T-helper 2 cell treated with Interferon-gamma antibody and Interleukin-4, amounts not matched to agents 100 ng/mL and 5 ng/mL, for 36 hours (primary cell): Measurements from ENCODE around the gene C4B. TPM values are rescaled to one million over a fixed set of nuclear protein-coding genes. Genes with fewer than 3 reads are reported as not detected.
"Not testable (repeated sequence)": the region's sequence is repeated elsewhere in the genome, so short reads cannot be mapped to it uniquely, and the experiment has no call there.

Experiments used
- intact Hi-C: fragments of 100-400 bp; cut with micrococcal nuclease; formaldehyde crosslinking; loops from one replicate; pipeline ENCODE4 v1.15.1; 2023
- total RNA-seq: library from RNA; stranded (reverse); gene quantifications from 2 replicates; pipeline ENCODE4 v1.2.3, GENCODE V29; 2022

C4B gene
- total RNA-seq, 1 donor from 2014 or later, result 3.5 TPM

GRCh38 chr6:31980195-31980876 is 34.3 kb upstream of the C4B start:
- intact Hi-C loops, result not testable (repeated sequence)

- intact Hi-C loops, result not testable (repeated sequence)
These were observed 33.6 kb upstream of the C4B start for GRCh38 chr6:31980998-31981397.

GRCh38 chr6:31981744-31982143 is 32.9 kb upstream of the C4B start, which contains the start of gene C4A:
Gene C4A (plus strand): TSS chr6:31982057. CDS start chr6:31982108, 51 bp downstream.
- intact Hi-C loops, result not testable (repeated sequence)

DNA sequence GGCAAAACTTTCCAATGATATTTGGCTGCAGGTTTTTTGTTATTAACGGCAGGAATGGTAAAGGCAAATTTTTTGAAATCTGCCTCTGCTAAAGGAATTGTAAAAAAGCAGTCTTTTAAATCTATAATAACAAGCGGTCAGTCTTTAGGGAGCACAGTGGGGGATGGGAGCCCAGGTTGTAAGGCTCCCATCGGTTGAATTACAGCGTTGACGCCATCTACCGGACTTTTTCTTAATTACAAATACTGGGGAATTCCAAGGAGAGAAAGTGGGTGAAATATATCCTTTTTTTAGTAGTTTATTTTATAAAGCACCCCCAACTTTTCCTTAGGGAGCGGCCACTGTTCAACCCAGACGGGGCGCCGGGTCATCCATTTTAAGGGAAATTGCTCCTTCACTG is 25.2 kb upstream of the C4B start:
- intact Hi-C loops, result not testable (repeated sequence)

DNA sequence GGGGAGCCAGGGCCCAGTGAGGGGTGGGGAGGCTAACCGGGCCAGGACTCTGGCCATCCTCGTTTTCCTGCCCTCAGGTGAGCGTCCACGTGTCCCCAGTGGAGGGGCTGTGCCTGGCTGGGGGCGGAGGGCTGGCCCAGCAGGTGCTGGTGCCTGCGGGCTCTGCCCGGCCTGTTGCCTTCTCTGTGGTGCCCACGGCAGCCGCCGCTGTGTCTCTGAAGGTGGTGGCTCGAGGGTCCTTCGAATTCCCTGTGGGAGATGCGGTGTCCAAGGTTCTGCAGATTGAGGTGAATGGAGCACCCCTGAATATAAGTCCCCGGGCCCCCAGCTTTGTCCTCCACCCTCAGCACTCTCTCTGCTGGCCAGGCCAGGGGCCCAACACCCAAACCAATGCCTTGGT is 20.2 kb upstream of the C4B start:
- intact Hi-C loops, result not testable (repeated sequence)

- intact Hi-C loops, result not testable (repeated sequence)
These were observed 18.2 kb upstream of the C4B start for GRCh38 chr6:31996385-31996784.

DNA sequence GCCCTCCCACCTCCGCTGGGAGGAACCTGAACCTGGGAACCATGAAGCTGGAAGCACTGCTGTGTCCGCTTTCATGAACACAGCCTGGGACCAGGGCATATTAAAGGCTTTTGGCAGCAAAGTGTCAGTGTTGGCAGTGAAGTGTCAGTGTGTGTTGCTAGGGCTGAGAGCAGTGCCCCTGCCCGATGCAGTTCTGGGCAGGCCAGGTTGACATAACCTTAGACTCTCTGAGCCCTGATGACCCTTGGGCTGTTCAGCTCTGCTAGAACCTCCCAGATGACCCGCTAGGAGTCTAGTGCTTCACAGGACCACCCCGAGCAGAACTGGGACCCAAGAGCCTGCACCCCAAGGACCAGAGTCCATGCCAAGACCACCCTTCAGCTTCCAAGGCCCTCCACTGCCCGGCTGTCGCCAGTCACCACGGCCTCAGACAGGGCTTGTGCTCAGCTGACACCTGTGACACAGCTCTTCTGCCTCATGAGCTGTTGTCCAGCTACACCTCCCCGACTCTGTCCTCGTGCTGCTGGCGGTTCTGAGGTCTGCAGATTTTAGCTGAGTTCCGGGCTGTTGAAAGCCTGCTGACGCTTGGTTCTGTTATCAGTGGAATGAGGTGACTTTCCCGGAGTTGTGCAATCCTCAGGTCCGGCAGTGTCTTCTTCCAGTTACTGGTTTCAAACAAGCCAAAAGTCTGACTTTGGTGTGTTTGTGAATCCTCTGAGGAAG is 11.9 kb upstream of the C4B start:
- intact Hi-C loops, result not testable (repeated sequence)

DNA sequence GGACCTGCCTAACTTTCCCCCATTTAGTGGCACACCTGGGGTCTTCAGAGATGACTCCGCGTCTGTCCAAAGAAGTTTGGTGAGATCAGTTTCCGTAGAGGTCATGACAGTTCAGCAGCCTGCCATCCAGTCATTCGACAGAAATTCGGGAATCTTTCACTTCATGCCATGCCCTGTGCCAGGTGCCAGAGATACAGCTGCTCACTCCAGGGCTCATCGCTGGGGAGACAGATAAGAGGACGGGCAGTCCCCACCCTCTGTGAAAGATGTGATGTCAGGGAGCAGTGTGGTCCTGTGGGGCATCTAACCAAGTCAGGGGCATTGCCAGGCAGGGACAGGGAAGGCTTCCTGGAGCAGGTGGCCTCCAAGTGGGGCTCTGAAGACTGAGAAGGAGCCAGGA is 11.3 kb upstream of the C4B start:
- intact Hi-C loops, result not testable (repeated sequence)

DNA sequence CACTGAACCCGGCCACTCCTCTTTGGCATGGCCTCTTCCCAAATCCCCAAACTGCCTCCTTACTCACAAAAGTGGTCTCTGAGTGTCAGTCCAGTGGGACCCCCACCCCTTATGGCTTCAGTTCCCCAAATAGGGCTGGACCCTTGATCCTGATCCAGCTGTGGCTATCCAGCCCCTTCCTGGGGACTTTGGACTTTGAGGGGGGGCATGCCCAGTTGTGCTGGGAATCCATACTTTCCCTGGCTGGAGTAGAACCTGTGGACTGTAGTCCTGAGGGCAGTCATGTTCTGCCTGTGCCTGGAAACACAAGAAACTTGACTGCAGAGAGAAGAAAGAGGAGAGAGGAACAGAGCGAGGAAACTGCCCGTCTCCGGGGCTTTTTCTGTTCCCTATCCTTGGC is 10.2 kb upstream of the C4B start:
- intact Hi-C loops, result not testable (repeated sequence)

- intact Hi-C loops, result not testable (repeated sequence)
These were observed 9.6 kb upstream of the C4B start for GRCh38 chr6:32004864-32005537.

GRCh38 chr6:32005538-32005880 is 9.1 kb upstream of the C4B start:
- intact Hi-C loops, result not testable (repeated sequence)

- intact Hi-C loops, result not testable (repeated sequence)
These were observed 8.5 kb upstream of the C4B start for GRCh38 chr6:32005991-32006529.

DNA sequence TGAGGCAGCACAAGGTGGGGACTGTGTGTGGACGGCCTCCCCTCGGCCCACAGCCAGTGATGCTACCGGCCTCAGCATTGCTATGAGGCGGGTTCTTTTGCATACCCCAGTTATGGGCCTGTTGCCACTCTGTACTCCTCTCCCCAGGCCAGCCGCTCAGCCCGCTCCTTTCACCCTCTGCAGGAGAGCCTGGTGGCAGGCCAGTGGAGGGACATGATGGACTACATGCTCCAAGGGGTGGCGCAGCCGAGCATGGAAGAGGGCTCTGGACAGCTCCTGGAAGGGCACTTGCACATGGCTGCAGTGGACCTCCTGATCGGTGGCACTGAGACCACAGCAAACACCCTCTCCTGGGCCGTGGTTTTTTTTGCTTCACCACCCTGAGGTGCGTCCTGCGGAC is 7.5 kb upstream of the C4B start:
- intact Hi-C loops, result not testable (repeated sequence)

DNA sequence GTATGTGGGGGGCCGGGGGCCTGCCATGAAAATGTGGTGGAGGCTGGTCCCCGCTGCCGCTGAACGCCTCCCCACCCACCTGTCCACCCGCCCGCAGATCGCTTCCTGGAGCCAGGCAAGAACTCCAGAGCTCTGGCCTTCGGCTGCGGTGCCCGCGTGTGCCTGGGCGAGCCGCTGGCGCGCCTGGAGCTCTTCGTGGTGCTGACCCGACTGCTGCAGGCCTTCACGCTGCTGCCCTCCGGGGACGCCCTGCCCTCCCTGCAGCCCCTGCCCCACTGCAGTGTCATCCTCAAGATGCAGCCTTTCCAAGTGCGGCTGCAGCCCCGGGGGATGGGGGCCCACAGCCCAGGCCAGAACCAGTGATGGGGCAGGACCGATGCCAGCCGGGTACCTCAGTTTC is 6.6 kb upstream of the C4B start:
- intact Hi-C loops, result not testable (repeated sequence)

- intact Hi-C loops, result not testable (repeated sequence)
These were observed 6.0 kb upstream of the C4B start for GRCh38 chr6:32008616-32009015.

GRCh38 chr6:32009537-32009936 is 5.1 kb upstream of the C4B start:
- intact Hi-C loops, result not testable (repeated sequence)

- intact Hi-C loops, result not testable (repeated sequence)
These were observed 3.6 kb upstream of the C4B start for GRCh38 chr6:32010856-32011530.

DNA sequence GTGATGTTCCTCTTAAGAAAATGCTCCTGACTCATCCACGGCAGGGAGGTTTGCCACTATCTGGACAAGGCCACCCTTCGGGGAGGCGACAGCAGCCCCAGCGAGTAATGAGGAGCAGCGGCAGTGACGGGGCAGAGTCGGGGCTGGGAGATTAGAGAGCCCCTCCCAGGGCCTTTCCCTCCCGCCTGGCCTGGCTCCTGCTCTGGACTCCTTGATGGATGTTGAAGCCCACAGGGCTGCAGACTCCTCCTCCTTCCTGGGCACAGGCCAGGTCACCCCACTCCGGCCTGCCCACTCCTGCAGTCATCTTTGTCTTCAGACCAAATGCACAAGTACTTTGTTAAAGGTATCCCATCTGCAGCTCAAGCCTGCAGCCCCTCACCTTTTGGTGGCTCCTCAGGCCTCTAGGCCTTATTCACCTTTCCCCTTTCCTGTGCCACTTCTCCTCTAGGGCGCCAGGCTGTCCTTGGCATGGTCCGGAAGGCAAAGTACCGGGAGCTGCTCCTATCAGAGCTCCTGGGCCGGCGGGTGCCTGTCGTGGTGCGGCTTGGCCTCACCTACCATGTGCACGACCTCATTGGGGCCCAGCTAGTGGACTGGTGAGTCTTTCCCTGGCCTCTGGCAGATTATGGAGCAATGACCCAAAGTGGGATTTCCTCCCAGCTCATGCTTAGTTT is 1.5 kb upstream of the C4B start:
- intact Hi-C loops, result not testable (repeated sequence)

DNA sequence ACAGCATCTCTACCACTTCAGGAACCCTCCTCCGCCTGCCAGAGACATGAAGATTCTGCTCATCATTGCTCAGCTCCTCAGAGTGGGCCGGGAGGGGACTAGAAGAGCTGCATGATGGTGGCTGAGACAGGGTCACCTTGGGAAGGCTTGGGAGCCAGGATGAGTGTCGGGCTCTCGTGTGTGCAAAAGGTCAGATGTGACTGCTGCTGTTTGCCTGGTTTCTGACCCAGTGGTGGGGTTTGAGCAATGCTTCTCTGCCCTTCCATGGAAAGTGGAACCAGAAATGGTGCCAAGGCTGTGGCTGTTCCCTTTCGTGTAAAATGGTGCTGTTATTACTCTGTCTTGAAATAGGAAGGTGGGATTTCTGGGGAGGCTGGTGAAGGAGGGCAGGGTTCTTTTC is 857 bp upstream of the C4B start:
- intact Hi-C loops, result not testable (repeated sequence)

GRCh38 chr6:32022100-32022499 is 7.5 kb downstream of the C4B start:
- intact Hi-C loops, result not testable (repeated sequence)

DNA sequence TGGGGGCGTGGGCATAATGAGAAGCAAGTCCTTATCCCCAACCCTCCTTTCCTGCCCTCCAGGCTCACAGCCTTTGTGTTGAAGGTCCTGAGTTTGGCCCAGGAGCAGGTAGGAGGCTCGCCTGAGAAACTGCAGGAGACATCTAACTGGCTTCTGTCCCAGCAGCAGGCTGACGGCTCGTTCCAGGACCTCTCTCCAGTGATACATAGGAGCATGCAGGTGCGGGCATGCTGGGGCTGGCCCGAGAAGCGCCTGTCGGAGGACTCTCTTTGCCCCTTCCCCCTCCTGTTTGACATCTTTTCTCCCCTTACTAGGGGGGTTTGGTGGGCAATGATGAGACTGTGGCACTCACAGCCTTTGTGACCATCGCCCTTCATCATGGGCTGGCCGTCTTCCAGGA is 14.0 kb downstream of the C4B start:
- intact Hi-C loops, result not testable (repeated sequence)
